Stimulated activated CD8-positive, alpha-beta memory T cell treated with anti-CD3 and anti-CD28 coated beads, Interleukin-12 subunit alpha, Interleukin-12 subunit beta, amount 100 ng/mL, for 24 hours (primary cell): Measurements from ENCODE around the gene TMEM54.

Source experiments
- DNase-seq: peaks from one replicate; pipeline ENCODE4 v3.0.0-alpha.2; 2020; ENCODE audit errors: extremely low read depth

Gene TMEM54

DNA sequence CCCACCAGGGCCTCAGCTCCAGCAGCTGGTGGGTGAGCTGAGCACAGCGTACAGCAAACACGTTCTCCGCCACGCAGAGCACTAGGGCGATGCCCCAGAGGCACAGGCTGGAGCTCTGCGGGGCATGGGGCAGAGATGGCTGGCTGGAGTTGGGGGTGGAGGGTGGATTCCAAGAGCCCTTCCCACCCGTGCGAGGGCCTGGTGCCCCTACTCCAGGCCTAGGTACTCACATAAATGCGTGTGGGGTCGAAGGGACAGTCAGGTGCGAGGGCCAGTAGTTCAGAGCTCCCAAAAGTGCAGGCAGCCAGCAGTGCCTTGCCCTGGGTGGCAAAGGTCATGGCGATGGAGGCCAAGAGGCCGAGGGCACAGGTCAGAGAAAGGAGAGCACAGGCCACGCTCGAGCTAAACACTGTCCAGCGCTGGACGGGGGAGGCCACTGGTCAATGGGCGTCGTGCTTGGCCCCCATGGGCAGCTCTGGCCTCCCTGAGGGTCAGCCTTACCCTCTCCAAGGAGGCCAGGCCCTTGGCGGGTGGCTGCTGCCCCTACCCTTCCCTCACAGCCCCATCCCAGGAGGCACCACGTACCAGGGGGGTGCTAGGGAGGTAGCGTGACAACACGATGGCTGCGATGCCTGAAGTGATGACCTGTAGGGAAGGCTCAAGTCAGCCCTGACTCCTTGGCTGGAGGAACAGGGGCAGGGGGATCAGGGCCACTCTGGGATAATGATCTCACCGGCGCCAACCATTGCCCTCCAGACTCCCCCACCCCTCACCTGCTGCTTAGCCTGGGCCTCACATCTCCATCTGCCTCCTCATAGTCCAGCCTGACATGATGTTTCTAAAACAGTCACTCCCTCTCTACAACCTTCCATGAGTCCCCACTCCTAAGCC lies 5.6 kb downstream of the TMEM54 start:
- no peak for DNase-seq

GRCh38 chr1:32894681-32895080 lies 6.5 kb downstream of the TMEM54 start:
- DNase-seq = no peak

- DNase-seq = no peak
Measured at GRCh38 chr1:32894019-32894600, 7.1 kb downstream of the TMEM54 start.

DNA sequence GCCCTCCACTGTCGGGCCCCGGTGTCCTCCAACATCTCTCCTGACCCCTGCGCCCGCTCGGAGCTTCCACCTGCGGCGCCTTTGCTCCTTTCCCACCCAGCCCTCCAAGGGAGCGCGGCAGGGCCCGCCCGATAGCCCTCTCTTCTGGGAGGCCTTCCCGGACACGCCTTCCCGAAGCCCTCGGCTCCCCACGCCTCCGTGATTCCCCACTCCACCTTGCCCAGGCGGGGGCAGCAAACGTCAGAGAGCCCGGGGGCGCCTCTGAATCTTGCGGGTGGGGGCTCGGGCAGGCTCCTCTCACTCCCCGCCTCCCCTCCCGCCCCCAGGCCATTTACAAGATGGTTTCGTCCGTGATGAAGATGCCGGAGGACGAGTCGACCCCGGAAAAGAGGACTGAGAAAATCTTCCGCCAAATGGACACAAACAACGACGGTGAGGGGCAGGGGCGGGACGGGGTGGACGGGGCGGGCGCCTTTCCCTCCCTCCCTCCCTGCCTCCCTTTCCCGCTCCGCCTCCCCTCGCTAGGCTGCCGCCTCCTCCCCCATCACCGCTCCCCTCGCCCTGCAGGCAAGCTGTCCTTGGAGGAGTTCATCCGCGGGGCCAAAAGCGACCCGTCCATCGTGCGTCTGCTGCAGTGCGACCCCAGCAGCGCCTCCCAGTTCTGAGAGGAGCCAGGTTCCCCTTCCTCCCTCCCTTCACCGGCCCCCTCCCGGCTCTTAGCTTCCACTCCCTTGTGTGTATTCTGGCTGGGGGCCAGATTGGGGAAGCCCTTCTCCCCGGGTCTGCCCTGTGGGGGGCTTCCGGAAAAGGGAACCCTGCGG lies 7.8 kb downstream of the TMEM54 start:
- DNase-seq = no peak

- no peak for DNase-seq
Measured at GRCh38 chr1:32892368-32893197, 8.6 kb downstream of the TMEM54 start.

DNA sequence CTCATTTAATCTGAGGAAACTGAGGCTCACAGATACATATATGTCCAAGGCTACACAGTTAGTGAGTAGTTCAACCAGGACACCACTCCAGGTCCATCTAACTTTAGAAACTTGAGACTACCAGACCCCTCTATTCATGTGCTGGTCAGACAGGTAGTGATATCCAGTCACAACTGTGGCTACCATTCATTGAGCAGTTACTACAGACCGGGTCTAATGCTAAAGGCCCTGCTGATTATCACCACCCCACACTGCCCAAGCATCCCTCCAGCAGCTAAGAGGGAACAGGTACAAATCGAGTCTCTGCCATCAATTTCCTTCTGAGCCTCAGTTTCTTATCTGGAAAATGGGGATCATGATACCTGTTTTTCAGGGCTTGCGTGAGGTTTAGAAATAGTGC lies 9.6 kb downstream of the TMEM54 start:
- no peak for DNase-seq

GRCh38 chr1:32891241-32891570 lies 10.0 kb downstream of the TMEM54 start:
- DNase-seq = no peak

- no peak for DNase-seq
Measured at GRCh38 chr1:32890516-32891240, 10.5 kb downstream of the TMEM54 start.

GRCh38 chr1:32889731-32890278 lies 11.4 kb downstream of the TMEM54 start:
- DNase-seq = no peak

DNA sequence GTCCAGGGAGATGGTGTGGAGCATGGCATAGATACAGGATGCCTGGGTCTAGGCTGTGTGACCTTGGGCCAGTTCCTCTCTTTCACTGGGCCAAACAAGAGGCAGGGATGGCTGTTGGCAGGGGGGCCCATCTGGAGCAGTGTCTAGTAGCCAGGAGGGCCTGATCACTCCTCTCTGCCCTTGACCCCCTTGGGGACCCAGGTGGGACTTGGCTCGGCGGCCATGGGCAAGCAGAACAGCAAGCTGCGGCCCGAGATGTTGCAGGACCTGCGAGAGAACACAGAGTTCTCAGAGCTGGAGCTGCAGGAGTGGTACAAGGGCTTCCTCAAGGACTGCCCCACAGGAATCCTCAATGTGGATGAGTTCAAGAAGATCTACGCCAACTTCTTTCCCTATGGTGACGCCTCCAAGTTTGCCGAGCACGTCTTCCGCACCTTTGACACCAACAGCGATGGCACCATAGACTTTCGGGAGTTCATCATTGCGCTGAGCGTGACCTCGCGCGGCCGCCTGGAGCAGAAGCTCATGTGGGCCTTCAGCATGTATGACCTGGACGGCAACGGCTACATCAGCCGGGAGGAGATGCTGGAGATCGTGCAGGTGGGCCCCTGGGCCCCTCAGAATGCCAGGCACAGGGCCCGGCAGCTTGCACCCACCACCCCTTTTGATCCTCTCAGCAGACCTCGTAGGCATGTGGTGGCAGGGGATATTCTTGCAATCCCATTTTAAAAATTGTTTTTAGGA lies 12.3 kb downstream of the TMEM54 start:
- DNase-seq = no peak

GRCh38 chr1:32888134-32888533 lies 13.1 kb downstream of the TMEM54 start:
- DNase-seq = no peak

DNA sequence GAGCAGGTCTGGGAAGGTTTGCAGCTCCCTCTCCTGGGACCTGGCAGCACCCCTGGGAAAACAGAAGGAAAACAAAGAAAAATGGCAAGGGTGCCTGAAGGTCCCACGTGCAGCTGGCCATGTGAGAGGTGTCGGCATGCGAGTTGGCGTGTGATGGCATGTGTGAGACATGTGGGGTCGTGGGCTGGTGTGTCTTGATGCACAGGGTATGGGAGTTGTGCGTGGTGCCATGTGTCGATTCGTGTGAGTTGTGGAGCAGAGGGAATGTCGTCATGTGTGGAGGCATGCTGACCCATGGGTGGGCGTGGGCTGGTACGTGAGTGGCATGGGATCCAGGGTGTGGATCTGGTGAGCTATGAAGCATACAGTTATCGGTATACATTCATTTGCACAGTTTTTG lies 13.6 kb downstream of the TMEM54 start:
- no peak for DNase-seq

DNA sequence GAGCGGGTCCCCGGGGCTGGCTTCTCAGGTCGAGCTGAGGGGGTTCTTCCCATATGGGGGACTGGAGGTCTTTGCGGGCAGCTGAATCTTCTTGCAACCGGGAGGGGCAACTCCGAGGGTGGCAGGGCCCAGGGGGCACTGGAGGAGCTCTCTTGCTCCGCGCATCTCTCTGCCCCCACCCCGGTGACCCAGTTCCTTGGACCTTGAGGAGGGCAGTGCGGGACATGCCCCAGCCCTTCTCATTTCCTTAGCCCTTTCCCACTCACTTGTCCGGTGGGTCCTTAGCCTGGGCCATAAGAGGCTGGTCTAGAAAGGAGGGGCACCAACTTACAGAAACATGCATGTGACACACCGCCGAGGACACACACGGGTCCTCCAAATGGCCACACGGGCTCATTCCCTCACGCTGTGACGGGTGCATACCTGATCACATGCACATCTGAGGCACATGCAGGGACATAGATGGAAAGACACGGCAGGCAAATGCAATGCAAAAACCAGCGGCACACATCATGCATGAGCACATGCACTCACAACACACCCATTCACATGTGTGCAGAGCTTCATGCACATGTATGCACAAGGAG lies 14.3 kb downstream of the TMEM54 start:
- DNase-seq = no peak

GRCh38 chr1:32886004-32886827 lies 15.0 kb downstream of the TMEM54 start, which contains the start of gene HPCA:
Gene HPCA (plus strand): TSS chr1:32886491. CDS start chr1:32888899, 2,408 bp downstream.
- no peak for DNase-seq

DNA sequence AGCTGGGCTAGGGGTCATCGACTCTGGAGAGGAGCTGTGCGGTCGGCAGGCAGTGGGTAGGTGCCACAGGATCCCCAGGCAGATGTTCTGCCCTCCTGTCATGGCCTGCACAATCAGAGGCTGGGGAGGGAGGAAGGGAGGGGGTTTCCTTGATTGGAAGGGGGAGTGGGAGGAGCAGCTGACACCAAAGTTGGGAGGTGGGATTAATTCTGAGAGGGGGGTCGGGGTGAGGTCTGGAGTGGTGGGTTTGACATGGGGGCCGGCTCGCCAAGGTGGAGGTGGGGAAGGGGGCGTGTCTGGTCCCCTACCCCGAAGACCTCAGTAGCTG lies 15.5 kb downstream of the TMEM54 start:
- no peak for DNase-seq

GRCh38 chr1:32884726-32885125 lies 16.5 kb downstream of the TMEM54 start:
- DNase-seq = no peak

DNA sequence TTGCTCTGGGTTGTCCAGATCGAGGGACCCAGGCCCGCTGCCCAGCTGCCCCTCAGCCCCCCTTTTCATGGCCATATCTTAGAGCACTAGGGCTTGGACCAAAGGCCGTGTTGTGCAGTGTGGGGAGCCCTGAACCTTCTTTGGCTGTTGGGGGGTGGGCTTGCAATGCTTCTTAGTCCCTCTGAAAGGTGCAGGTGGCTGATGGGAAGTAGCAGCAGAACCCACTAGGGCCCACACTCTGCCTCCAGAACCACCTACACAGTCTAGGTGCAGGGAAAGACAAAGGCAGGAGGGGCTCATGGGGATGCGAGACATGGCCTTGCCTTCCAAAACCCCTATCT lies 17.2 kb downstream of the TMEM54 start:
- DNase-seq = no peak

DNA sequence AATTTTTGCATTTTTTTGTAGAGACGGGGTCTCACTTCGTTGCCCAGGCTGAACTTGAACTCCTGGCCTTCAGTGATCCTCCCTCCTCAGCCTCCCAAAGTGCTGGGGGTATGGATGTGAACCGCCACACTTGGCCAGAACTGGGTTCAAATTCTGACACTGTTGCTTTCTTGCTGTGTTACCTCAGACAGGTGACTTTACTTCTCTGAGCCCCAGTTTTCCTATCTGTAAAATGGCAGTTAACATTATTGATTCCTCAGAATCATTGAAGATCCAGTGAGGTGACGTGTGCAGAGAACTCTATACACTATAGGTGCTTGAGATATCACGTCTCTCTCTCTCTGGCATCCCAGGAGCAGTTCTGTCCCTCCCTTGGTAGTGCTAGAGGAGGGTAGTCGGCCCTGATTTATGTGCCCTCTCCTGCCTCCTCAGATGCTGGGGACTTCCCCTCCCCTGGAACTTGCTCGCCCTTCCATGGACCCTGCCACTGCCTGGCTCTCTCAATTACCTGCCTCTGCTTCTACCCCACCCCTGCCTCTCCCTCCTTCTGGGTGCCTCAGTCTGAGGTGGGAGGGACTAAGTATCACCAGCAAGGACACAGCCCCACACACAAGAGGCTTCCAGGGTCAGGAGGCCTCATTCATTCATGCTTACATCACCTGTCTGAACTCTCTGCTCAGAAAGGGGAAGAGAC lies 17.7 kb downstream of the TMEM54 start:
- no peak for DNase-seq
